RWPE2 (cell line): ENCODE results near the gene ZNF521.

Experiments
- ATAC-seq: fragments of 200-7000 bp; cut with Tn5 transposase; 3 replicates; pipeline ENCODE4 v1.9.1; 2021; ENCODE audit warnings: low read depth
- DNase-seq: peaks from one replicate; pipeline ENCODE4 v3.0.0-alpha.2; 2020; ENCODE audit warnings: low spot score
- H3K27ac ChIP-seq: fragments of 450-650 bp; 2 replicates; pipeline ENCODE4 v1.5.1; 2017; ENCODE audit warnings: mild to moderate bottlenecking; ENCODE audit not compliant: poor library complexity, severe bottlenecking
- H3K27me3 ChIP-seq: fragments of 250-450 bp; sonication (Bioruptor Pico); 2 replicates; pipeline ENCODE4 v1.5.1; 2021; ENCODE audit warnings: mild to moderate bottlenecking, moderate library complexity; ENCODE audit not compliant: insufficient read depth, poor library complexity, severe bottlenecking
- H3K36me3 ChIP-seq: fragments of 250-450 bp; sonication (Bioruptor Pico); 2 replicates; pipeline ENCODE4 v1.5.1; 2020; ENCODE audit warnings: low read depth, mild to moderate bottlenecking, moderate library complexity
- H3K4me1 ChIP-seq: fragments of 250-450 bp; sonication (Bioruptor Pico); 2 replicates; pipeline ENCODE4 v1.5.1; 2021; ENCODE audit warnings: mild to moderate bottlenecking, moderate library complexity; ENCODE audit not compliant: insufficient read depth, poor library complexity, severe bottlenecking
- H3K4me3 ChIP-seq: fragments of 250-450 bp; sonication (Bioruptor Pico); 2 replicates; pipeline ENCODE4 v1.5.1; 2021; ENCODE audit warnings: mild to moderate bottlenecking, moderate library complexity; ENCODE audit not compliant: severe bottlenecking
- H3K9me3 ChIP-seq: fragments of 250-450 bp; sonication (Bioruptor Pico); 2 replicates; pipeline ENCODE4 v1.5.1; 2021; ENCODE audit warnings: mild to moderate bottlenecking, moderate library complexity; ENCODE audit not compliant: severe bottlenecking
- TF ChIP-seq, protein P1 (sequence below): fragments of 450-650 bp; IDR thresholded peaks from one replicate; pipeline ENCODE4 v1.5.1; 2017; ENCODE audit warnings: mild to moderate bottlenecking, moderate library complexity; ENCODE audit not compliant: poor library complexity, severe bottlenecking

ZNF521 gene

DNA sequence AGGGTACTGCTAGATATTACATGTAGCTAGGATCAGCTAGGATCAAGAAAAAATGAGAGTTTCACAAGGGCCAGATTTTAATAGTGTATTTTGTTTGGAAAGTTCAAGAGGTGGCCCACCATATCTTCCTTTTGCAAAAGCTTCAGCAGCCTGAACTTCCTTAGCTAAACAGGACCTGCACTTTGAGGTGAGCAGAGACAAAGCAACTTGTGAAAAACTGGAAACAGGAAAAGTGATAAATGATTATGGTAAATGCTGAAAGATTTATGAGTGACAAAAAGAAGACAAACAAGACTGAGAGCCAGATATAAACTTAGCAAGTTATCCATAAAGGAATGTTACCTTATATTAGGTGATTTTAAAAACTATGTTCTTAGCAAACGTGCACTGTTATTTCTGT, 123.6 kb downstream of the ZNF521 start:
- TF ChIP-seq, protein P1, sequence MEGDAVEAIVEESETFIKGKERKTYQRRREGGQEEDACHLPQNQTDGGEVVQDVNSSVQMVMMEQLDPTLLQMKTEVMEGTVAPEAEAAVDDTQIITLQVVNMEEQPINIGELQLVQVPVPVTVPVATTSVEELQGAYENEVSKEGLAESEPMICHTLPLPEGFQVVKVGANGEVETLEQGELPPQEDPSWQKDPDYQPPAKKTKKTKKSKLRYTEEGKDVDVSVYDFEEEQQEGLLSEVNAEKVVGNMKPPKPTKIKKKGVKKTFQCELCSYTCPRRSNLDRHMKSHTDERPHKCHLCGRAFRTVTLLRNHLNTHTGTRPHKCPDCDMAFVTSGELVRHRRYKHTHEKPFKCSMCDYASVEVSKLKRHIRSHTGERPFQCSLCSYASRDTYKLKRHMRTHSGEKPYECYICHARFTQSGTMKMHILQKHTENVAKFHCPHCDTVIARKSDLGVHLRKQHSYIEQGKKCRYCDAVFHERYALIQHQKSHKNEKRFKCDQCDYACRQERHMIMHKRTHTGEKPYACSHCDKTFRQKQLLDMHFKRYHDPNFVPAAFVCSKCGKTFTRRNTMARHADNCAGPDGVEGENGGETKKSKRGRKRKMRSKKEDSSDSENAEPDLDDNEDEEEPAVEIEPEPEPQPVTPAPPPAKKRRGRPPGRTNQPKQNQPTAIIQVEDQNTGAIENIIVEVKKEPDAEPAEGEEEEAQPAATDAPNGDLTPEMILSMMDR, result no peak
- Histone ChIP-seq H3K9me3 (no peaks in the 10 kb centered on the region), H3K4me1 (no peaks in the 10 kb centered on the region), H3K27ac (no peak overlapping the region), H3K36me3 (no peaks in the 10 kb centered on the region), H3K27me3 (peaks cover 9% of the 10 kb centered on the region), H3K4me3 (no peak overlapping the region)
- ATAC-seq, result no peak
- no peak for DNase-seq

DNA sequence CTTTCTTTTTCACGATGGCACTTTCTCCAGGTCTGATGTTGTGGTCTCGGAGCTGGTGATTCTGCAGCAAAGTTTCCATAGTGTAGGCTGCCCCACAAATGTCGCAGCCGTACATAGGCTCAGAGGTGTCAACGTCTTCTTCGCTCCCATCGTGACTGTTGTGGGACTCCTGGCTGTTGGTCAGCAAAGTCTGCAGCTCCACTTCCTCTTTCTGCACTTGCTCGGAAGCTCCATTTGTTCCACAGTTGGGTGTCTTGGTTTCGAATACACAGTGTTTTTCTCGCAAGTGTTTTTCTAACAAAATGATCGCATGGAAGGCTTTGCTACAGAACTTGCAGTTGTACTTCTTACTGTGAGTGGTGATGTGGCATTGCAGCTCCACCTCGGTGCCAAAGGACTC, 126.8 kb downstream of the ZNF521 start:
- ATAC-seq (no peak), DNase-seq (no peak)
- Histone ChIP-seq H3K4me3 (no peak overlapping the region), H3K27me3 (peaks cover 5% of the 10 kb centered on the region), H3K9me3 (no peaks in the 10 kb centered on the region), H3K4me1 (no peaks in the 10 kb centered on the region), H3K27ac (no peak overlapping the region), H3K36me3 (no peaks in the 10 kb centered on the region)
- TF ChIP-seq, protein P1, result no peak

DNA sequence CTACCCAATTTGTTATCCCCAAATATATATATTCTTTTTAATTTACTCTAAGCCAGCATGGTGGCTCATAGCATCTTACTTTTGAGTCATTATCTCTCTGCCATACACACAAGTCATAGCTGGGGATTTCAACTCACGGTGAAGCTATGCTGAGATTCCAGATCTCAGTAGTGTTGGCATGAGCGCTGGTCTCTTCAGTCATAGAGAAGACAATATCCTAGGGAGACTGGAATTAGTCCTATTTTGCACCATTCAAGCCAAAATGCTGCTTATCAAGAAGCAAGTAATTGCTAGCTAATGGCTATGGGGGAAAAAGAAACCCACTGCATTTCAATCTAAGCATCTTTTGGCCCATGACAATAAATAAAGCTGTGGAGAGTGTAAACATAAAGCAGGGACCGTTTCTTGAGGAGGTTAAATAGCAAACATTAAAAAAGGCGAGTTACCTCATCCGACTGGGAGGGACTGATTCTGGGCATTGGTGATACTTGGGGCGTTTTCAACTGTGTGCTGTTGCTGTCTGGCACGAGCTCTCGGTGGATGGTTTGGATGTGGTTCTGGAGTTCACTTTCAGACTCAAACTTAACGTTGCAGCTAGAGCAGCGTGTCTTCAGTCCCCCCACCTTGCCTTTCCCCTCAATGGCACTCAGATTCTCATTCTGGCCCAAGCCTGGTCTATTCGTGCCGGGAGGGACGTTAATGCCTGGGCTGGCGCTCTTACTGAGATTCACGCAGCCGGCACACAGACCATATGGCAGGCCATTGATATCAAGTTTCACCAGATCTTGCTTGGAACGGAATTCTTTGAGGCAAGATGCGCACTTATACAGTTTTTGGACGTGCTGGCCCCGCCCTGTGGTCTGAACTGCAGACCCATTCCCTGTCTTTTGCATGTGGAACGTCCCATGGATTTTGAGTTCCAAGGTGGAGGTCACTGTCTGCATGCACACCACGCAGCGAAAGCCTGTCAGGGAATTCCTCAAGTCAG, 127.8 kb downstream of the ZNF521 start:
- Histone ChIP-seq H3K36me3 (no peaks in the 10 kb centered on the region), H3K4me3 (no peak overlapping the region), H3K4me1 (no peaks in the 10 kb centered on the region), H3K27me3 (peaks cover 3% of the 10 kb centered on the region), H3K9me3 (no peaks in the 10 kb centered on the region), H3K27ac (no peak overlapping the region)
- no peak for ATAC-seq
- no peak for DNase-seq
- TF ChIP-seq, protein P1, result no peak

DNA sequence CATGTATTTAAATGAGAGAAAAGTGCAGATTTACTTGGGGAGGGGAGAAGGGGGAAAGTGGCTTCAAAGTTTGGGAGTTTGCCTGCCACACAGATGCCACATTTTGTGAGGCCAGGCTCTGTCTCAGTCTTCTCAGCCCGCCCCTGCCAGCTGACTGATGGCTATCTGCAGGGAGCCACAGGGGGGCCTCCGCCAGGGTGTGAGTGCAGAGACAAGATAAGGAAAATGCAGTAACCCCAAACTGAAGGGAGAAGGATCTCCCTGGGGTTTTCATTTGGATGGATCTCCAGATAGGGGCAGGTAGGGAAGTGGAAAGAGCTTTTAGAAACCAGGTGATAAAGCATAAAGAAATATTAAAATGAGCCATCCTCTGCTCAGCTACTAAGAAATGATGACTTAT, 128.8 kb downstream of the ZNF521 start:
- H3K27me3 ChIP-seq, result peaks cover 3% of the 10 kb centered on the region
- no peaks in the 10 kb centered on the region for H3K9me3 ChIP-seq
- TF ChIP-seq, protein P1, result no peak
- ATAC-seq (no peak), DNase-seq (no peak)
- H3K27ac ChIP-seq, result no peak overlapping the region
- H3K4me1 ChIP-seq, result no peaks in the 10 kb centered on the region
- H3K36me3 ChIP-seq, result no peaks in the 10 kb centered on the region
- no peak overlapping the region for H3K4me3 ChIP-seq

DNA sequence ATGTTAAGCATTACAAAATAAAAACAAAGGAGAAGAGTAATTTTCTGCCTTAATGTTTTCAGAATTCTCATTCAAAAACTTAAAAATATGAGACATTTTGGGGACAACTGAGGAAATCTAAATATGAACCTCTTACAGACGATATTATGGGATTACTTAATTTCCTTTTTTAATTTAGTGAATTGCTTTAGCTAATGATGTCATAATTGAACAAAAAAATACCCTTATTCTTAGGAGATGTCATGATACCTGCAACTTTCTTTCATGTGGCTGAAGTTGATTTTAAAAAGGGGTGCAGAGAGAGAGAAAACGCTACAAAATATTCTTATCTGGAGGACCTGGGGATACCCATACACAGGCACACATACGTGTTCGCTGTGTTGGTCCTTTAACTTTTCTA, 129.3 kb downstream of the ZNF521 start:
- H3K4me3 ChIP-seq, result no peak overlapping the region
- no peak for ATAC-seq
- H3K36me3 ChIP-seq, result no peaks in the 10 kb centered on the region
- no peak for DNase-seq
- H3K27ac ChIP-seq, result no peak overlapping the region
- no peaks in the 10 kb centered on the region for H3K4me1 ChIP-seq
- no peaks in the 10 kb centered on the region for H3K9me3 ChIP-seq
- H3K27me3 ChIP-seq, result peaks cover 3% of the 10 kb centered on the region
- TF ChIP-seq, protein P1, result no peak
